AML-193 (cell line): Measurements from ENCODE around the gene SFXN1.

Experiments used
- DNase-seq, 2 experiments: peaks; one replicate each; lab custom pipeline; 2025; lab: John Stamatoyannopoulos, UW

Gene SFXN1

GRCh38 chr5:175541264-175541663 is 62.9 kb downstream of the SFXN1 start:
- DNase-seq, result no peak

DNA sequence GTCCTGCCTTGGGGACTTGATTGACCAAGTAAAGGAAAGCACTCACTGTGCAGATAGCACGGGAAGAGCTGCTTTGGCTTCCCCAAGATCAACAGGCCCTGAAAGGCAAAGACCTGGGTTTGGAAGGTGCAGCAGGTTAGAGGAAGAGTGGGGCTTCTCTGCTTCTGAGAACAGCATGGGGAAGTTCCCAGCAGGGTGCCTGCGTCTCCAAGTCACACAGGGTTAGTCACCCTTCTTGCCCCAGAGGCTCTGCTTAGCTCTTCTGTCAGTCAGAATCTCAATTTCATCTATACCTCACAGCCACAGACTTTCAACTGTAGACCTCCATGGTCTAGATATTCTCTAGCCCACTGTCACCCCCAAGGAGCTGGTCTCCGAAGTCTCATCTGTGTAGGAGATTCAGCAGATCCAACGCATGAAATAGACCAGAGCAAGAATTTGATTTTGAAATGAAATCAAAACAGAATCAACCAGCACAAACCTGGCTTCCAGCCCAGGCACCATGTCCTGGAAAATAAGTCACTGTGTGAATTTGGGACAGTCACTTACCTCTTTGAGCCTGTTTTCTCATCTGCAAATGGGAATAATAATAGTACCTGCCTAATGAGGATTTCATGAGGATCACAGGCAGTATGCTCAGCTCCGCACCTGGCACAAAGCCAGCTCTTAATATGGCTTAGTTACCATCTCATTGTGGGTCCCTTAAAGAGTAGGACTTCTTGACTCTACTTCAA is 64.0 kb downstream of the SFXN1 start:
- DNase-seq, result peak in 1 of 2 experiments; percentile 20

DNA sequence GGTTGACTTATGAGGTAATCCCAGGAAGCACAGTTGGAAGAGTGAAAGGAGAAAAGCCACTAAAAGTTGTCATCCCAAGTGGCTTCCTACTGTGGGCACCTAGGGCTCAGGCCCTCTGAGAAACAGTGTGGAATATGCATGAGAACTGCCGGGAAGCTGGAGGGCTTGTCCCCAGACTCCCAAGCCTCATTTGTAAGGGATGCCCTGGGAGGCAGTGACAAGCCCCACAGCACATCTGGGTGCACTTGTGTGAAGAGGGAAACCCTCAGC is 64.5 kb downstream of the SFXN1 start:
- no peak for DNase-seq

DNA sequence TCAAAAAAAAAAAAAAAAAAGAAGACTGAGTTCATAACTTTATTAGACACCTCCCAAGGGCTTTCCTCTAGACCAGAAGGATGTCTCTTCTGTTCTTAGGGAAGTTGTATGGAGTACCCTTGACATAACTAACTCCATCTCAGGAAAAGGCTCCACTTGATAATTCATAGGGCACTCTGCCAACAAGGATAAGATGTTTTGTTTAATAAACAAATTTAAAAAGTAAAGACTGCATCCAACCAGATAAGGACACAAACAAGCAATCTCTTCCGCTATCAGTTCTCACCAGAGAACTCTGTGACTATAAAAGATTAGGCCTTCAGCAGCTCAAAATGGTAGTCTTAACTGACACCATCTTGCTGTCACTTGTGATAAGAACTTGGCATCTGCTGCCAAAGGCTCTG is 65.8 kb downstream of the SFXN1 start:
- no peak for DNase-seq

GRCh38 chr5:175544586-175544985 is 66.2 kb downstream of the SFXN1 start:
- DNase-seq, result no peak

DNA sequence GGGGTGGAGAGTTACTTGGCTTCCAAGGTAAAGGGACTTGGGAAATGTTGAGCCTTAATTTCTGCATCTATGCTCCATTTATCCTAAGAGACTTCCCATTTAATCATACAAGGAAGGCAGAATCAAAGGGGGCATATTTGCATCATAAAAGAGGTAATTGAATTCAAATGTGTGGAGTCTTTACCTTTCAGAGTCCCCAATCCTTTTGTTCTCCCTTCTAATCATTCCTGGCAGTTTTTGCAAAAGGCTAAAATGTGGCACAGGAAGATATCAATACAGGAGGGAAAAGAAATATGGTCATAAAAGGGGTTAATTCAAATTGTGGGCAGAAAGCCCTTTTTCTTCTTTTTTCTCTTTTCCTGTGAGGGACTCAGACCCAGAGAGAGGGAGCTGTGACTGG is 69.5 kb downstream of the SFXN1 start:
- DNase-seq, result no peak

DNA sequence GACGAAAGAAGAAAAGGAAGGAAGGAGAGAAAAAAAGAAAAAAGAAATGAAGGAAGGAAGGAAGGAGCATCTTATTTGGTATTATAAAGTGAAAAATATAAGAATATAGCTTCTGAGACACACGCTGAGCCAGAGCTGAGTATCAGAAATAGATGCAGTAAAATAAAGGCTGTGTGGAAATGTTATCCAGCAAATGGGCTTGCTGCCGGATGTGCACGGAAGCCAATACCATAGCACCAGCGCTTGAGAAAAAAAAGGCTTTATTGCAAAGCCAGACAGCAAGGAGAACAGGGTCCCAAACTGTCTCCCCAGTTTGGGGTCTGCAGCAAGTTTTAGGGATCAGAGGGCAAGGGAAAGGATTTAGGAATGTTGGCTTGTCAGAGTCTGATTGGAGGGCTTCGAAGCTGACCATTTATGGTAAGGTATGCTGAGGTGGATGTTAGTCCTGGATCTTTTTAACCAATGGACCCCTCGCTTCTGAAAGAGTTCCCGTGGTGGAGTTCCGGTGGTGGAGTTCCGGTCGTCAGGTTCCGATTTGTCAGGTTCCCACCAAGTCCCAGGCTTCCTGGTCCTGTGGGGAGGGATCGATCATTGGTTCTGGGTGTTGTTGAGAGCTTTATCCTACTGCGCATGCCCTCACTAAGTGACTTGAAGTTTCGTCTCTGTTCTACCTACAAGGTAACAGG is 70.4 kb downstream of the SFXN1 start:
- DNase-seq, result no peak

GRCh38 chr5:175550055-175550805 is 71.9 kb downstream of the SFXN1 start:
- DNase-seq, result no peak

DNA sequence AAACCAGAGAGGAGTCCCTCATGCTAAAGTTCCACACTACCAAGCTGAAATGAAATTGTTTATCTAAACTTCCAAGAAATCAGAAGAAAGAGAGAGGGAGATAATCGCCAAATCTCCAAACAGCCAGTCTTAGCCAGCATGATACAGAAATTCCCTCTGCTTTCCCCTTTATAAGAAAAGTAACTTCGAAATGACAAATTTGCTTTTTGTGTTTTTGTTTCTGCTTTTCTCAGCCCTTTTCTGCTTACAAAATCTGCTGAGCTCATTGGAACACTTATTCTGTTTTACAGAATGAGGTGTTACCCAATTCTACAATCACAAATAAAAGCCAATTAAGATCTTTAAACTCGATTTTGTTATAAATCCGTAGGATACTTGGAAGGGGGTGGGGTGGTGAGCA is 72.9 kb downstream of the SFXN1 start:
- no peak for DNase-seq

GRCh38 chr5:175554296-175554695 is 75.9 kb downstream of the SFXN1 start:
- no peak for DNase-seq

DNA sequence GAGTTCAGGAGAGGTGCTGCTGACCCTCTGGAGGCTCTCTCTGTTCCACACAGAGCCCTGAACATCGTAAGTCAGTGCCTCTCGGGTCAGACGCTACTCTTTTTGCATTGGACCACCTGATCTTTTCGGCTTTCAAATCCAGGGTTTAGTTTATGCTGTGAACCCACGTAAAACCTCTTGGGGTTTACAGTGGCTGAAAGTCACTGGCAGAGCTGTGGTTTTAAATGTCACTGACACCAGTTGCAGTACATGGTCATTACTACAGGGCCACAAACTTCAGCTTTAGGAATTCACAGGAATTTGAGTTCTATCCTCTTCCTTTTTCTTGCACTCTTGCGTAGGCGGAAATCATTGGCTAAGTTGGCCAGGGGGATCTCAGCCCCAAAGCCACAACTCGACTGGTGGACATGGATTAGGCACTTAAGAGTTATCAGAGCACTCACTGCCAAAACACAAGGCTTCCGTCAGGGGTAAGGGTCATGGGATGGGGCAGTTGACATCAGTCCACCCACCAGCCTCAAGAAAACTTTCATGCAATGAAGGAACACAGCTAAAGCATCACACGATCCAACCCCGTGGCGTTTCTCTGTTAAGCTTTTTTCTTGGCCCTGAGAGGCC is 76.9 kb downstream of the SFXN1 start:
- DNase-seq, result no peak

DNA sequence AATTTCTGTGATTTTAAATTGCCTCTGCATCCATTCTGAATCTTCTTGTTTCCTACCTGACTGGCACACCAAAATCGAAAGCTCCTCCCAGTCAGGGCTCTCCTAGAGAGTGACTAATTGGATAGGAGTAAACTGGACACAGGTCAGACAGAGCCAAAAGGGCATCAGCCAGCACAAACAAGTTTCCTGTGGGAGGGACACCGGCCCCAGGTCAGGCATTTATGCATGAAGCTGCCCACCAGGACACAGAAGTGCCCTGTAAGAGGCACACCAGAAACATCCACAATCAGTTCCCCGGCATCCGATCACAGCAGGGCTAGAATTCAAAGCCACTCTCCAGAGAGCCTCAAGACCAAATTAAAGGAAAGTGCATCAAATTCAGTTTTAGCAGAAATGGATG is 78.4 kb downstream of the SFXN1 start:
- no peak for DNase-seq

GRCh38 chr5:175557778-175558177 is 79.4 kb downstream of the SFXN1 start:
- DNase-seq, result no peak

- DNase-seq, result no peak
Observed at GRCh38 chr5:175558801-175559480, 80.6 kb downstream of the SFXN1 start.

DNA sequence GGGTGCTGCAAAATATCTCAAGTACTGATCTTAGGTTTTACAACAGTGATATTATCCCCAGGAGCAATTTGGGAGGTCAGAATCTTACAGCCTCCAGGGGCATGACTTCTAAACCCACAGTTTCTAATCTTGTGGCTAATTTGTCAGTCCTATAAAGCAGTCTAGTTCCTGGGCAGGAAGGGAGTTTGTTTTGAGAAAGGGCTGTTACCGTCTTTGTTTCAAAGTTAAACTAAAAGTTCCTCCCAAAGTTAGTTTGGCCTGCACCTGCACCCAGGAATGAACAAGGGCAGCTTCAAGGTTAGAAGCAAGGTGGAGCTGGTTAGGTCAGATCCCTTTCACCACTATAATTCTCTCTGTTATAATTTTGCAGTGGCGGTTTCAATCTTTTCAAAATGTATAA is 81.7 kb downstream of the SFXN1 start:
- DNase-seq, result no peak

DNA sequence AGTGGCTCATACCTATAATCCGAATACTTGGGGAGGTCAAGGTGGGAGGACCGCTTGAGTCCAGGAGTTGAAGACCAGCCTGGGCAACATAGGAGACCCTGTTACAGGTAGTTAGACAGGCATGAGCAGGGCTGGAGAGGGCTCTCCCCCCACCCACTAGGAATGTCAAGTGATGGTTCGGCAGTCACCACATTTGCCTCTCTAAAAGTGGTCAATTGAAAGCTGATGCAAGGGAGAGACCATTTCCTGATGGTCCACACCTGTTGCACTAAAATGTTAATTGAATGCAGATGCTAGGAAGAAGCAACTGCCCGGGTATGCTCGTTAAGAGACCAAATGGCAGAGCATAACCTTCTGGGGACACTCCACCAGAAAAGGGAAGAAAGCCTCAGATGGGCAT is 82.7 kb downstream of the SFXN1 start:
- no peak for DNase-seq

DNA sequence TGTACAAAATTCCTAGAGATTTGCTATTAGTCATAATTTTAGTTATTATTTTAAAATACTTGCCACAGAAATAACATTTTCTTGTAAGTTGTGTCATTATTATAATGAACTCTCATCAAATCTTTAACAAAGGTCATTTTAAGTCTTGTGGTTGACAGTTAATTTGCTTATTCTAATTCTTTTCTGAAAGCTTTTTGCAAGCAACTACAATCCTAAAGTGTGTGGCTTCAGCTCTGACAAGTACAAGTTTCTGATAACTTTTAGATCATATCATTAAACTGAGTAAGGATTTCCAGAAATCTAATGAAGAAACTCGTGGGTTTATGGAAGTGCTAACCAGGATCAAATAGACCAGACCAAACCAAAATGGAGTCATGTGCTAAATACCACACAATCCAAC is 86.4 kb downstream of the SFXN1 start:
- no peak for DNase-seq

- no peak for DNase-seq
Observed at GRCh38 chr5:175566697-175567096, 88.3 kb downstream of the SFXN1 start.

GRCh38 chr5:175567954-175568353 is 89.6 kb downstream of the SFXN1 start:
- DNase-seq, result no peak

- no peak for DNase-seq
Observed at GRCh38 chr5:175569701-175570100, 91.3 kb downstream of the SFXN1 start.

GRCh38 chr5:175572886-175573285 is 94.5 kb downstream of the SFXN1 start:
- no peak for DNase-seq
